HG02884 (cell line): ENCODE results near the gene TMEM203.
A peak's percentile ranks its signal among the peaks of the same experiment; 100 is the strongest.

ENCODE experiments used
- ATAC-seq: cut with Tn5 transposase; IDR thresholded peaks from one replicate; pipeline ENCODE4 v1.9.1; 2021; ENCODE audit warnings: mild to moderate bottlenecking, moderate library complexity; ENCODE audit not compliant: unreplicated experiment

TMEM203 gene

DNA sequence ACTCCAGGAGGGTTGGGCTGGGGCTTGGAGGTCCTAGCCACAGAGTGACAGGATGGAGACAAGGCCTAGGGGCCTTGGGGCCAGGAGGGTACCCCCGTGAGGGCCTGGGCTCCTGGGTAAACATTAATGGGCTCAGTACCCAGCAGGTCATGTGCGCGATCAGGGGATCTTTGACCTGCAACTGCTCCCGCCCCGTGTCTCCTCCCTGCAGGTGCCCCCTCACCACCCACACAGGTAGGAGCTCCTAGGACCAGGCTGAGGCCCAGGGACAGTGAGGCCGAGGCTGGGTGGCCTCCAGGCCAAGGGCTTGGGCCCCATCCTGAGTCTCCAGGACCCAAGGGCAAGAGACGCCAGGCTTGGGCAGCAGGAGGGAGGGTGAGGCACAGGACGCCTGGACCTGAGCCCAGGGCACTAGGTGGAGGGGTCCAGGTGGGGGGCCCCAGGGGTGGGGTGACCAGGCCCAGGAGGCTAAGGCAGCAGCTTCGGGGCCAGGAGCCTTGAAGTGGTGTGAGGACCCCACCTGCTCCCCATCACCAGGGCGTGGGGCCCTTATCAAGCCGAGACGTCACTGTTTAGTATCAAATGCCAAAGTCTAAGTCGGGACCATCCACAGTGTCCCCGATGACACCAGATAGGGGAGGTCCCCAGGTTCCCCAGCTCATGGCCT, 25.4 kb upstream of the TMEM203 start, which contains the start of gene SLC34A3:
Gene SLC34A3 (plus strand): TSS at position 197 of the 667 bp plus-strand sequence. CDS start 802 bp downstream, outside the sequence.
- ATAC-seq: no peak

DNA sequence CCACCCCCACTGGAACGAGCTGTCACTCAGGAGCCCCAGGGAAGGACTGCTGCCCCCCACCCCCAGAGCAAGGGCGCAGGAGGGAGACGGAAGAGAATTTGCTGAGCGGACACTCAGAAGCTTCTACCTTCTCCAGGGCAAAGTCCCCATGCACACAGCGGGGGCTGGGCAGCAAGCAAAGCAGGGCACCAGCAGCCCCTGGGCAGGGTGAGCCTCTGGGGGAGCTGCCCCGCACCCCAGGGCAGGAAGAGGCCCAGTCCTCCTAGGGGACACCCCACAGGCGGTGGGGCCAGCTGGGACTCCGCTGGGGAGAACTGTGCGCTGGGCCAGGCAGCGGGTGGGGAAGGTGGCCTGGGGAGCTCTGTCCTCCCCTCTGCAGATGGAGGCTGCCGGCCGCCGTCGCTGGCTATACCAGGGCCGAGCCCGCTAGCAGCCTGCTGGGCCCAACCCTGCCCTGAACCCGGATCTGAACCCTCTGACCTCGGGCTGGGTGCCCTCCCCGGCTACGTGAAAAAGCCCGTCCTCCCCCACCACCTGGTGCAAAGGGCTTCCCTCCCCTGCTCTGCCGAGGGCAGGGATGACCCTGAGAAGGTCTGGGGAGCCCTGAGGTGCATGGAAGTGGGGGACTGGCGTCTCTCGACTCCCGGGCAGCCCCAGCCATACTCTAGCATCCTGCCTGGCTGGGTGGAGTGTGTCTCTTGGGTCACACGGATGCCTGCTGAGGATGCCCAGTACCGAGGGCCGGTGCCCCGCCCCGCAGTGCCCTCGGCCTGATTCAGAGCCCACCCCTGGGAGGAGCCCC, 24.7 kb upstream of the TMEM203 start:
- no peak for ATAC-seq

DNA sequence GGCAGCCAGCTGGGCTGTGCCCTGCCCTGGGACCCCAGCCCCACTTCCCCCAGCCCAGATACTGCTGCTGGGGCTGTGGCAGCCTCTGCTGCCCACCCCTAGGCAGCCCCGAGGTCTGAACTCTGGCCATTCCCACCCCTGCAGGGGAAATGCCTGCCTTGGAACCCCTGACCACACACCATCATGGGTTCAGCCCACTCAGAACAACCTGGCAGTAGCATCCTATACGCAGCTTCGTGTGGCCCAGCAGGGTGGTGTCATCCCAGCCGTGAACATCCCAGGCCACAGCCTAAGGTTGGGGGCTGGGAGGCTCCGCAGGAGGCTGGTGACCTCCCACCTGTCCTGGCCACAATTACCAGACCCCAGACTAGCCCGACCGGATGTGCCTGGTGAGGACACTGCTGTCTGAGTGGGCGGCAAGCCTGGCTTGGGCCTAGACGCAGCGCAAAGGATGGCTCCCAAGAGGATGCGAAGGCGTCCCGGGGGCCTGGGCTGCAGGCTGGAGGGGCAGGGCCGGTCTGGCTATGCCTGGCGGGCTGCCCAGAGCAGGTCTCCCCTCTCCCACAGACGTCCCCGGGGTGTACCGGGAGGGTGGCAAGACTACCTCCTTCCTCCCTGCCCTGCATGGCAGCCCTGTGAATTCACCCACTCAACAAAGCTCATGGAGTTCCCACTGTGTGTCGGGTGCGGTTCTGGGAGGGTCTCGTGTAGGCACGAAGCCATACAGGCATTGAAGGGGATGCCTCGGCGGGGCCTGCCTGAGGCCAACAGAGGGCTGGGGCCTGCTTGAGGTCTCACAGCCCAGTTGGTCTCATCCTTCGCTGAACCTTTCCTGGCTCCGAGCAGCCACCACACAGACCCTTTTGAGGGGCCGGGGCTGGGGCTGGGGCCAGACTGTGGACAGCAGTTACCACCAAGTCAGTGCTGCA, 23.8 kb upstream of the TMEM203 start:
- ATAC-seq: no peak

DNA sequence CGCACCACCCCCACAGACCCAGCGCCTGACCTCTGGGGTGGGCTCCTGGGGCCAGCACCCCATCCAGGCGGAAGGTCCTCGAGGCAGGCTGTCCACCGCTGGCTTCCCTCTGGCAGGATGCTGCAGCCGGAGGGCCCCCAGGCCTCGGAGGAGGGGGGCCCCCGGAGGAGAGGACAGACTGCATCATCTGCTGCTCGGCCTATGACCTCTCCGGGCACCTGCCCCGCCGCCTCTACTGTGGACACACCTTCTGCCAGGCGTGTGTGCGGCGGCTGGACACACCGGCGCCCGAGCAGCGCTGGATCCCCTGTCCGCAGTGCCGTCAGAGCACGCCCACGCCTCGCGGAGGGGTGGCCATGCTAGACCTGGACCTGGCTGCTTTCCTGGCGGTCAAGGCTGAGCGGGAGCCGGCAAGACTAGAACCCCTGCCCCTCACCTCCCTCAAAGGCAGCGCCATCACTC, 23.1 kb upstream of the TMEM203 start:
- no peak for ATAC-seq

DNA sequence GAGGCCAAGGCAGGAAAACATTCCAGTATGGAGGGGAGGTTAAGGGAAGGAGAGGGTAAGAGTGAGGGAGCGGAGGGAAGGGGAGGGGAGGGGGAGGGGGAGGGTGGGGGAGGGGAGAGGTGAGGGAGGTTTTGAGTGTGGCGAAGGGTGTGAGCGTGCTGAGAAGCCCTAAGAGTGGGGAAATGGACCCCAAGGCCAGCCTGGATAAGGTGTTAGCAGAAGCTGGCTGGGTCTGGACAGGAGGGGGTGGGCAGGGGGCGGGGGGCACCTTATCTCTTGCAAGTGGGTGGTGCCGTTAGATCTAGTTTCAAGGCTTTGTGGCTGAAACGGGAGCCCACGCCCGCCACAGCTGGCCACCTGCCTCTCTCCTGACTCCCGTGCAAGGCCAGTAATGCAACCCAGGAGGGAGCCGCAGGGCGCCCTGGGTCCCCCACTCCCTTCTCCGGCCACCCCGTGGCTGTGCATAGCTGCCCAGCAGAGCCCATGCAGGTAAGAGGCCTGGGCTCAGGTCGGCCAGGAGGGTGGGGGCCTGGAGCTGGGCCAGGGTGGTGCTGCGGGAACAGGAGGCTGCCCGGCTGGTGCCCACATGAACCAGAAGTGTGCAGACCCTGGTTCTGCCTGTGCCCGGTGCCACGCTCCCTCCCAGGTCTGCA, 22.5 kb upstream of the TMEM203 start:
- ATAC-seq: no peak

DNA sequence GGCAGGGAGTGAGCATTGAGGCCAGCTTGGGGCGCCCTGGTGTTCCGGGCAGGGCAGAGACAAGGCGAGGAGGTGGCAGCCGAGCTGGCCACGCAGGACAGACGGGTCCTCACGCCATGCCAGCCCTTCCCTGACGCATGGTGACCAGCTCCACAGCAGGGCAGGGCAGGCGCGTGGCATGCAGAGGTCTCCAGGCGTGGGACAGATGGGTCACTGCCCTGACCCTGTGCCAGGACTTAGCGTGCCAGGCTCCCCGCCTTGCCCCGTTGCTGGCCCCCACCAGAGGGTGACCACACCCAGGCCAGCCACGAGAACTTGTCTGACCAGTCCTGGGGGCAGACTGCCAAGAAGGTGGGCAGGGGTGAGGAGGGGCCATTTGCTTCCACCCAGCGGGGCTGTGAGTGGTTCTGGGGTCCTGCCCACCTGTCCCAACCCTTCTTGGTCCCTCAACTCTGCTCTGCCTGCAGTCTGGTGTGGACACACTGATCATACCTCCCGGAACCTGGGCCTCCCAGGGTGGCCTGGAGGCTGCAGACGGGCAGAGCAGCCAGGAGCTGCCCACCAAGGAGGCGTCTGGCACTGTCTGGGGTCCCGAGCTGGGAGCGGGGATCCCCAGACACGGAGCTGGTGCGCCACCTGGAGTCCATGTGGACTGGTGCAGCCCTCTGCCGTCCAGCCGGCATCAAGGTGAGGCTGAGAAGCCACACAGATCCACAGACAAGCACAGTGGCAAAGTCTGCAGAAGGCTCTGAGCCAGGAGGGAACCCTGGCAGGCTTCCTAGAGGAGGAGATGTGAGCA, 21.8 kb upstream of the TMEM203 start, which contains the start of gene RNF224:
Gene RNF224 (plus strand): TSS at position 449 of the 799 bp plus-strand sequence. CDS start 834 bp downstream, outside the sequence.
- no peak for ATAC-seq

DNA sequence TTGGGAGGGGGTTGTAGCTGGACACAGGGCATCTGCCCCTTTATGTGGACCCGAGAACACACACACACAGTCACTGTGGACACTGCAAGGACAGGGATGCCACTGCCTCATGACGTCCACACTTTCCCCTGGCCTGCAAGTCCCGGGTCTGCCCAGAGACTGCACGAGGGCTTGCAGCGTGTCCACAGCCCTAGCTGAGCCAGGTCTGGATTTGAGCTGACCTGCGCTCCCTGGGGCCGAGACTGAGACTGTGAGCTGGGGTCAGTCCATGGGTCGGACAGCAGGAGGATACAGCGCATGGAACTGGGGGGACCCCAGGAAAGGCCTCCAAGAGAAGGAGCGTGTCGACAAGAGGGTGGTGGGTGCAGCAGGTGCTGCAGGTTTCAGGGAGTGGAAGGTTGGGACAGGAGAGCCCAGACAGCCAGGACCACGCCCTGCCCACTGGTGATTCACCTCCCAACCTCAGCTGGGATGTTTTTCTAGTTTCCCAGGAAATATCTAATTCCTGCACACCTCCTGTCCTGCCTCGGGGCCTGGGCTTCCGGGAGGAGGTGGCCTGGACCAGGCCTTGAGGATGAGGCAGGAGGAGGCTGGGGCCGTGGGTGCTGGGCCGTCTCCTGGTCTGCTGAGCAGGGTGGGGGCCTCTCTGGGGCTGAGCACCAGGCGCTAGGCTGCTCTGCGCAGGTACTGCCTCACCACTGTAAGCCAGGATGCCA, 21.0 kb upstream of the TMEM203 start:
- ATAC-seq: no peak

DNA sequence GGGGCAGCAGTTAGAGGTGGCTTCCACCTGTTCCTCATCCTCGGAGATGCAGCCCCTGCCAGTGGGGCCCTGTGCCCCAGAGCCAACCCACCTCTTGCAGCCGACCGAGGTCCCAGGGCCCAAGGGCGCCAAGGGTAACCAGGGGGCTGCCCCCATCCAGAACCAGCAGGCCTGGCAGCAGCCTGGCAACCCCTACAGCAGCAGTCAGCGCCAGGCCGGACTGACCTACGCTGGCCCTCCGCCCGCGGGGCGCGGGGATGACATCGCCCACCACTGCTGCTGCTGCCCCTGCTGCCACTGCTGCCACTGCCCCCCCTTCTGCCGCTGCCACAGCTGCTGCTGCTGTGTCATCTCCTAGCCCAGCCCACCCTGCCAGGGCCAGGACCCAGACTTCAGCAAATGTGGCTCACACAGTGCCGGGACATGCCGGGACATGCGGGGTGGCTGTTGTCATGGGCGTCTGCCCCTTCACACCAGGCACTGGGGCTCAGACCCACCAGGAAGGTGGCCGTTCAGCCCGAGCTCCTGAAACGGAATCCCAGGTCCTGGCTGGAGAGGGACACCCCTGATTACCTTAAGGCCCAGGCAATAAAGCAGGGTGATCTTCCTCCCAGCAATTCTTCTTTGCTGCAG, 20.4 kb upstream of the TMEM203 start:
- ATAC-seq: no peak

DNA sequence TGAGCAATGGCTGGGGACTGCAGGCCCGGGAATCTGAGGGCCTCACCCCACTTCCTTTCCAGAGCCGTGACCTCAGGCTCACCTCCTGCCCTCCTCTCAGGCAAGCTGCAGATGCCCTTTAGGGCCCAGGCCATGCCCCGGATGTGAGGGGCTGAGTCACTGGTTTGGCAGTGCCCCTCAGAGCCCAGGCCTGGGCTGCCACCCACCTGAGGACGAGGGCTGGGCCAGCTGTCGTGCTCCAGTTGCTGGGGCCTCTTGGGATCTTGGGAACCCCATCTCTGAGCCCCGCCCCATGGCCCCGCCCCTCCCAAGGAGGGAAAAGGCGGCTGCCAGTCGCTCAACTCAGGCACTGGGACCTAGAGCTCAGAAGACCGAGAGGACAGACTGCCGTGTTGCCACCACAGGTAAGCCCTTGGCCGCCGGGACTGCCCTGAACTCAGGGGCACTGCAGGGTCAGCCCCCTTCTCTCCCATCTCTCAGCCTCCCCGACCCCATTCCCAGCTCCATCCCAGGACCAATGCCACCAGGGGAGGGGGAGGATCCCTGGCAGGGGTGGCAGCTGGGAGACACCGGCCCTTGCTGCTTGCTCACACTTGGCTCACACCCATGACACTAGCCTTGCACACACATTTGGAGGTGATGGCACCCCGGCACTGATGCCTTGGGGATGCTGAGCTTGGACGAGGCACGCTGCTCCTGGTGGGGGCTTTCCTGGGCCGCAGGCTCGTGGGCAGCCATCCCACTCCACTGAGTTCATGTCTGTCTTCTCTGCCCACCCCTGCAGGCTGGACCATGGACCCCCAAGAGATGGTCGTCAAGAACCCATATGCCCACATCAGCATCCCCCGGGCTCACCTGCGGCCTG, 19.6 kb upstream of the TMEM203 start, which contains the start of gene CYSRT1:
Gene CYSRT1 (plus strand): TSS at position 345 of the 865 bp plus-strand sequence. CDS start 448 bp downstream, at position 793.
- no peak for ATAC-seq

DNA sequence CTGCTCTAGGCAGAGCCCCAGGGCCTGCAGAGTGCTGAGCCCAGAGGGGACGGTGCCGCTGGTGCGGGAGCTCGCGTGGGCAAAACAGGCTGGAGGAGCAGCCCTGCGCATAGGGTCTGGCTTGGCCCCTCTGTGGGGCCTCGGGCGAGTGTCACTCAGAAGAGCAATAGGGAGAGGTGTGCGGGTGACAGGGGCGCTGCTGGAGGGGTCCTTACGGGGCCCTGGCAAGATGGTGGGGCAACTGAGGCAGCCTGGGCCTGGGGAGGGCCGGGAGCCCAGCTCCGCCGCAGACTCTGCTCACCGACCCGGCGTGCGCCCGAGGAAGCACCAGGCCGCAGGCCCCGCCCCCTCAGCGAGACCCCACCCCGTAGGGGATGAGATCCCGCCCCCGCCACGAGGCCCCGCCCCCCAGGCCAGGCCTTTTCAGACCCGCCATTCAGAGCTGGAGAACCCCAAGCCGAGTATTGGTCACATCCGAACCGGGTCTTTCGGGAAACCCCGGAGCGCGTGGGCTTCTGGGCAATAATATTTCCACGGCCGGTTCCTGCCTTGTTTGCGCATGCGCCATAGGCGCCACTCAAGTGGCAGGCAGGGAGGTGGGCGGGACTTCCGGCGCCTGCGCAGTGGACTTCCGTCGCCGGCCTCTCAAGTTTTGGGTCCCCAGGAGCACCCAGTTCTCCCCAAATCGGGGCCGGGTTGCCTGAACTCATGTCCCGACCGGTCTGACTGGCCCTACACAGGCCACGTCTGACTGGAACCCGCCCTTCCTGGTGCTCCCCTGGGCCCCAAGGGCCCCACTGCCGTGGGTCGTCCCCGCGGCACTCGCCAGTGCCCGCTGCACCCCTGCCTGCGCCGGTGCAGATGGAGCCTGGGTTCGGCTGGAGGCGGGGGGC, 17.9 kb upstream of the TMEM203 start:
- peak; percentile 70 for ATAC-seq

DNA sequence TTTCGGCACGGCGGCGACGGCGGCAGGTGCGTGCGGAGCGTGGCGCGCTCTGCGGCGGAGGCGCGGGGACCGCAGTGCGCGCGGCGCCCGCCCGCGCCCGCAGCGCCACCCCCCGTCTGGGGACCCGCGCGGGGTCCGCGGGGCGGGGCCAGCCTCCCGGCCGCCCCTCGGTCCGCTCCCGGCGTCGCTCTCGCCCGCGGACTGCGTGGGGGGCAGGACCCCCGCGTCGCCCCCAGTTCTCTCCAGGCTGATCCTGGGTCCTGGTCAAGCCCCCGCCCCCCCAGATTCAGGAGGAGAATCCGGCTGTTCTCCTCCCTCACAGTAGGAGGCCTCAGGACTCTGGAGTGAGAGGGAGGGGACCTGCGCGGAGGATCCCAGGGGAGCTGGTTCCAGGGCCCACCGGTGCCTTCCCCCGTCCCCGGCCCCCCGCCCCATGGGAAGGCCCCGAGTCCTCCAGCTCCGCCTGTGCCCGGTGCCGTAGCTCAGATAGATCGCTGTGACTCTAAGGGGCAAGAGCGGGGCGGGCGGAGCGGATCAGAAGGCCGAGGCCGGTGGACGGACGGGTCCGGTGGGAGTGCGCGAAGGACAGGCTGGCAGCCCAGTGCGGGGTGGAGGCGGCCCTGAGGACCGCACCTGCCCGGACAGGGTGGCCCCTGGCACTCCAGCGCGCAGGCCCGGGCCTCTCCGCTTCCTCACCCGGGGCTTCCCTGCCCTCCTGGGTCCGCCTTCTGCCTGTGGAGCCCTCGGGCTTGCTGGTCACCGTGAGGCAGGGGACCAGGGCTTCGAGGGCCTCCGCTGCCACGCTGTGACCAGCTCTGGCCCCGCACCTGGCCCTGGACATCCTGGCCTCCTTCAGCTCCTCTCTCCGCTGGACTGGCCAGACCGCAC, 17.0 kb upstream of the TMEM203 start, which contains the start of gene RNF208:
Gene RNF208 (minus strand): TSS at position 51 of the 888 bp plus-strand sequence. CDS start 1,028 bp downstream, outside the sequence.
- ATAC-seq: no peak

DNA sequence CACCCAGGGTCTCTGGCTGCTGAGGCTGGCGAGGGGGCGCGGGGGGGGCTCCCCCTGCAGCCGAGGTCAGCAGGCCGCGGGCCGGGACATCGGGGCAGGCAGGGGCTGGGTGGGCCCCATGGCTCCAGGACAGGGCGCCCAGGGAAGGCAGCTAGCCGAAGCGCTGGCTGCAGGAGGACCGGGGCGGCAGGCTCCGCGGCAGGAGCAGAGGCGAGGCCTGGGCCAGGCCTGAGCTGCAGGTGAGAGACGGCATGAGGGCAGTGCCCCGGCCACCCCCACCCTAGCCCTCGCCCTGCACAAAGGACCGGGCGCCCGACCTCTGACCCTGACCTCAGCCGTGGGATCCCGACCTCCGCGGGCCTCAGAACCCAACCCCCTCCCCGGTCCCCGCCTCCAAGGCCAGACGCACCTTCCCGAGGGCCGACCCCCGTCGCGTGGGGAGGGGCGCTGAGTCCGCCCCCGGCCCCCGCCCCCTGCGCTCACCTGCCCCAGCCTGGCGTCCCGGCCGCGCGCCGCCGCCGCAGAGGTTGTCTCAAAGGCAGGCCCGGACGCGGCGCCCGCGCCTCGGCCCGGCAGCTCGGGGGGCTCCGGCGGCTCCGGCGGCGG, 16.2 kb upstream of the TMEM203 start:
- no peak for ATAC-seq

DNA sequence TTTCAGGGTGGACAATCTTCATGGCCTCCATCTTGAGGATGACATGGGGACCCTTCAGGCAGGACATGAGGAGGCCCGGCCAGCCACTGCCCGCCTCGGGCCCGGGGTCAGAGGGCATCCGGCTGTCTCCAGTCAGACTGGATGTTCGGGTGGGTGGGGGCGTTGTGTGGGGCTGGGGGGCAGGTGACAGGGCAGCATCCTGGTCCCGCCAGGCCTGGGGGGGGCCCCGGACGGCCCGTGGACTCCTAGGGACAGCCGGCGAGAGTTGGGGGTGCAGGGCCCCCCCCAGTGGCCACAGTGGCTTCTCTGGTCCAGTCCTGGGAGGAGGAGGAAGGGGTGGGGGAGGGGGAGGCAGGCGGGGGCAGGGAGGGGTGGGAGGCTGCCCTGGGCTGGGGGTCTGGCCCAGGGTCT, 15.7 kb upstream of the TMEM203 start:
- ATAC-seq: no peak

DNA sequence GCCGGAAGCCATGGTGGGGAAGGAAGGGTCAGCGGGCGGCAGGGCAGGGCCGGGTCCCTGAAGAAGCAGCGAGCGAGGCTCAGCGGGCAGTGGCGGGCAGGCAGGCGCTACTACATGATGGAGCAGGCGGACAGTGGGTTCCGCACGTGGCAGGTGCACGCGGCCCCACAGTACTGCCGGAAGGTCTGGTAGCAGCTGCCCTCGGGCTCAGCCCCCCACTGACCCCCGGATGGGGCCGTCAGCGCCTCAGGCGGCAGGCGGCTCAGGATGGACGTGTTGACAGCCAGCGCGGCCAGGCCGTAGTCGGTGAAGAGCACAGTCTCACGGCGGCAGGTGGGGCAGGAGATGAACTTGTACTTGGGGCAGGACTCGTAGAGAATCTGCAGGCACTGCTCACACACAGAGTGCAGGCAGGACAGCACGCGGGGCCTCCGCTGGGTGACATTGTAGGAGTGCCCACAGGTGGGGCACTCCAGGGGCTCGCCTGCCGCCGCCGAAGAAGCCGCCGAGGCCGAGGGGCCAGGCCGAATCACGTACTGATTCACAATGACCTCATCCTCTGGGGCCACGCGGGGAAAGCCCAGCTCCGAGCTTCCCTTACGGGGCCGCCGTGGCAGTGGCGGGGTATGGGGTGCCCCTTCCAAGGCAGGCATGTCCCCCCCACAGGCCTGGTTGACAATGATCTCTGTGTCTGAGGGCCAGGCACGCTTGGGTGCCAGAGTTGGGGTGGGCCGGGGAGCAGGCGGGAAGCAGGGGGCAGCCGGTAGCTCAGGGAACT, 15.1 kb upstream of the TMEM203 start:
- no peak for ATAC-seq
